ENCODE results near the gene GLDN. TPM values are rescaled to one million over a fixed set of nuclear protein-coding genes. Genes with fewer than 3 reads are reported as not detected.

Gene GLDN
- total and polyA plus RNA-seq, 10 of the 15 experiments (the other 5 are each of a cell fraction or from before 2014, with no cell fraction given): 0.13 TPM; not detected in 9

GRCh38 chr15:51374131-51374530, 32.7 kb downstream of the GLDN start:
- Histone ChIP-seq H3K4me3 (no peak overlapping the region), H3K27ac (ENCODE audit: control insufficient read depth, insufficient read depth) (no peak overlapping the region), H4K20me1 (ENCODE audit: control insufficient read depth, insufficient read depth) (no peaks in the 10 kb centered on the region), H3K9me3 (replicated peaks; ENCODE audit: control insufficient read depth, insufficient read depth, low read length) (no peaks in the 10 kb centered on the region), H3K79me2 (ENCODE audit: control insufficient read depth, insufficient read depth, low read length) (no peaks in the 10 kb centered on the region), H3K9ac (ENCODE audit: control insufficient read depth, insufficient read depth, low read length) (no peak overlapping the region), H3K36me3 (ENCODE audit: control insufficient read depth in 2 of 2, insufficient read depth in 2 of 2, low read length in 1 of 2) (no peaks in the 10 kb centered on the region), H3K27me3 (replicated peaks in 1 of 2; ENCODE audit: control insufficient read depth in 2 of 2, insufficient read depth in 2 of 2, low read length in 1 of 2) (no peaks in the 10 kb centered on the region), H2AFZ (ENCODE audit: control insufficient read depth, low read depth, low read length) (no peak overlapping the region), H3K4me2 (ENCODE audit: control insufficient read depth, insufficient read depth) (no peak overlapping the region), H3K4me1 (ENCODE audit: control insufficient read depth, insufficient read depth, low read length) (peaks cover 4% of the 10 kb centered on the region)
- ChIA-PET CTCF (interaction anchor here (1.4 to 9.7 kb wide), 4 partner anchors 25 to 92 kb away, joined by 3 to 111 read pairs (median 4); no protein-coding TSS in a partner anchor), RAD21 (ENCODE audit: unreplicated experiment) (no interaction called here), SMC1A (ENCODE audit: uncharacterized antibody, unreplicated experiment) (interaction anchor here (1.0 kb wide), 1 partner anchor 144 kb away, joined by 3 read pairs; no protein-coding TSS in a partner anchor), POLR2A (no interaction called here)
- TF ChIP-seq SMAD1 (IDR thresholded peaks at IDR 0.05; ENCODE audit: low read depth, partially characterized antibody): no peak
- TF ChIP-seq ZNF24 (IDR thresholded peaks at IDR 0.05): no peak
- no peak for TF ChIP-seq SREBF1 (IDR thresholded peaks at IDR 0.05; ENCODE audit: low read length)
- TF ChIP-seq PBX3 (IDR thresholded peaks at IDR 0.05; ENCODE audit: insufficient replicate concordance, low read depth, low read length): no peak
- no peak for TF ChIP-seq MTA3 (IDR thresholded peaks at IDR 0.05; ENCODE audit: borderline replicate concordance, low read length)
- no peak for FAIRE-seq
- intact Hi-C loops (cut with micrococcal nuclease; ENCODE audit: unreplicated experiment): no loop called here
- ATAC-seq: no peak
- BruUV-seq (replicated peaks): no TSS peak
- no peak for DNase-seq (ENCODE audit: low read depth, low spot score)
- in situ Hi-C loops (cut with MboI): no loop called here

- intact Hi-C loops (cut with micrococcal nuclease; ENCODE audit: unreplicated experiment): no loop called here
- Histone ChIP-seq H3K27me3 (replicated peaks in 1 of 2; ENCODE audit: control insufficient read depth in 2 of 2, insufficient read depth in 2 of 2, low read length in 1 of 2) (peaks cover 0 to 3% of the 10 kb centered on the region in 2 experiments; a peak in 1 of 4 replicates), H3K36me3 (ENCODE audit: control insufficient read depth in 2 of 2, insufficient read depth in 2 of 2, low read length in 1 of 2) (no peaks in the 10 kb centered on the region), H2AFZ (ENCODE audit: control insufficient read depth, low read depth, low read length) (no peak overlapping the region), H3K79me2 (ENCODE audit: control insufficient read depth, insufficient read depth, low read length) (no peaks in the 10 kb centered on the region), H3K9ac (ENCODE audit: control insufficient read depth, insufficient read depth, low read length) (no peak overlapping the region), H3K4me1 (ENCODE audit: control insufficient read depth, insufficient read depth, low read length) (no peaks in the 10 kb centered on the region), H3K27ac (ENCODE audit: control insufficient read depth, insufficient read depth) (no peak overlapping the region), H3K9me3 (replicated peaks; ENCODE audit: control insufficient read depth, insufficient read depth, low read length) (no peaks in the 10 kb centered on the region), H4K20me1 (ENCODE audit: control insufficient read depth, insufficient read depth) (no peaks in the 10 kb centered on the region), H3K4me2 (ENCODE audit: control insufficient read depth, insufficient read depth) (no peak overlapping the region), H3K4me3 (no peak overlapping the region)
- ATAC-seq: no peak
- WGBS (ENCODE audit: insufficient coverage, insufficient replicate concordance, low lambda C conversion rate, missing lambda C conversion rate): 8% methylated on average over 3 of the region's 3 CpGs
- in situ Hi-C loops (cut with MboI): no loop called here
- DNase-seq (ENCODE audit: low read depth, low spot score): no peak
- ChIA-PET POLR2A (no interaction called here), CTCF (interaction anchor here (0.8 to 9.7 kb wide), 8 partner anchors 12 to 215 kb away, joined by 3 to 111 read pairs (median 8); no protein-coding TSS in a partner anchor), RAD21 (ENCODE audit: unreplicated experiment) (interaction anchor here (1.0 kb wide), 1 partner anchor 89 kb away, joined by 4 read pairs; no protein-coding TSS in a partner anchor), SMC1A (ENCODE audit: uncharacterized antibody, unreplicated experiment) (interaction anchor here (1.1 to 1.9 kb wide), 3 partner anchors 93 to 148 kb away, joined by 4 to 6 read pairs (median 4); no protein-coding TSS in a partner anchor)
- BruUV-seq (replicated peaks): no TSS peak
- no peak for FAIRE-seq
- TF ChIP-seq MLLT1 (IDR thresholded peaks at IDR 0.05): no peak
- TF ChIP-seq USF1 (IDR thresholded peaks at IDR 0.05; ENCODE audit: borderline replicate concordance, extremely low read length, insufficient read depth, low read depth, low read length): no peak
- TF ChIP-seq TCF12 (IDR thresholded peaks at IDR 0.05; ENCODE audit: low read depth, low read length): no peak
- TF ChIP-seq ESRRA (IDR thresholded peaks at IDR 0.05; ENCODE audit: low read length): no peak
- TF ChIP-seq PBX3 (IDR thresholded peaks at IDR 0.05; ENCODE audit: insufficient replicate concordance, low read depth, low read length): no peak
- no peak for TF ChIP-seq ZNF207 (IDR thresholded peaks at IDR 0.05; ENCODE audit: borderline replicate concordance)
- no peak for TF ChIP-seq ATF7 (IDR thresholded peaks at IDR 0.05; ENCODE audit: low read depth)
Measured at GRCh38 chr15:51375966-51376640, 34.6 kb downstream of the GLDN start.
